Measurements from ENCODE around the gene TEX28.

DNA sequence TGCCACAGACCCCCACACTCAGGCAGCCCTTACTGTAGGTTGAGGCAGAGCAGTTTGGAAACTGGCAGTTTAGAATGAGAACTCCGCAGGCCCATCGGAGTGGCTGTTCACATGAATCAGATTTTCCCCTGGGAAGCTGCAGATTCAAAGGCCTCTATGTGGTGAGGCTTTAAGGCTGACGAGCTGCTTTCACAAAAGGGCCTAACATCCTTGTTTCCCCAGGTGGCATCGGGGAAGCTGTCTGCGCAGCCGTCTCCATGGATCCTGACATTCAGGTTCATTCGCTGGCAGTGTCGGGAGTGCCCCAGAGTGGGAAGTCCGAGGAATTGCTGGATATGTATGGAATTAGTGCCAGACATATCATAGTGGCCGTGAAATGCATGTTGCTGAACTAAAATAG lies 34.4 kb upstream of the TEX28 start:
- TF ChIP-seq, protein P1, sequence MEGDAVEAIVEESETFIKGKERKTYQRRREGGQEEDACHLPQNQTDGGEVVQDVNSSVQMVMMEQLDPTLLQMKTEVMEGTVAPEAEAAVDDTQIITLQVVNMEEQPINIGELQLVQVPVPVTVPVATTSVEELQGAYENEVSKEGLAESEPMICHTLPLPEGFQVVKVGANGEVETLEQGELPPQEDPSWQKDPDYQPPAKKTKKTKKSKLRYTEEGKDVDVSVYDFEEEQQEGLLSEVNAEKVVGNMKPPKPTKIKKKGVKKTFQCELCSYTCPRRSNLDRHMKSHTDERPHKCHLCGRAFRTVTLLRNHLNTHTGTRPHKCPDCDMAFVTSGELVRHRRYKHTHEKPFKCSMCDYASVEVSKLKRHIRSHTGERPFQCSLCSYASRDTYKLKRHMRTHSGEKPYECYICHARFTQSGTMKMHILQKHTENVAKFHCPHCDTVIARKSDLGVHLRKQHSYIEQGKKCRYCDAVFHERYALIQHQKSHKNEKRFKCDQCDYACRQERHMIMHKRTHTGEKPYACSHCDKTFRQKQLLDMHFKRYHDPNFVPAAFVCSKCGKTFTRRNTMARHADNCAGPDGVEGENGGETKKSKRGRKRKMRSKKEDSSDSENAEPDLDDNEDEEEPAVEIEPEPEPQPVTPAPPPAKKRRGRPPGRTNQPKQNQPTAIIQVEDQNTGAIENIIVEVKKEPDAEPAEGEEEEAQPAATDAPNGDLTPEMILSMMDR (IDR thresholded peaks at IDR 0.05), result no peak
- no peak for TF ChIP-seq EP300 (IDR thresholded peaks at IDR 0.05)

Measured in upper lobe of left lung (tissue), 4 donors.